CD4-positive, alpha-beta T cell (primary cell): ENCODE measurements around the gene SUPT7L. TPM values are rescaled to one million over a fixed set of nuclear protein-coding genes. Genes with fewer than 3 reads are reported as not detected.
A peak's percentile ranks its signal among the peaks of the same experiment; 100 is the strongest.

Experiments used
- ATAC-seq: fragments of 200-7000 bp; cut with Tn5 transposase; one replicate; pipeline ENCODE4 v1.10.0; 2022; ENCODE audit warnings: mild to moderate bottlenecking; ENCODE audit not compliant: poor library complexity
- CTCF ChIA-PET: fragments of 350-600 bp; sonication (Branson Sonifier 250); formaldehyde crosslinking; loops from one replicate; lab custom pipeline; 2021; ENCODE audit warnings: antibody characterized with exemption, inconsistent platforms; lab: Charles Lee
- POLR2A ChIA-PET: fragments of 350-600 bp; sonication (Branson Sonifier 250); formaldehyde crosslinking; loops from one replicate; lab custom pipeline; 2021; ENCODE audit warnings: antibody characterized with exemption, inconsistent platforms; lab: Charles Lee
- DNase-seq, 14 experiments: peaks; one replicate each; pipeline ENCODE4 v3.0.0-alpha.2; 2013 to 2020; ENCODE audit warnings: mixed read lengths in 2 of 14
- H3K27ac ChIP-seq, 2 donors: one replicate each; pipeline versions ENCODE4 v1.5.1 to v1.7.0; 2013; ENCODE audit warnings: low read length in 2 of 2, low read depth in 1 of 2, mild to moderate bottlenecking in 1 of 2
- H3K27me3 ChIP-seq, 2 experiments: 1 replicate in 1 of 2; 2 replicates in 1 of 2; pipeline versions ENCODE4 v1.6.1 to v1.7.0; 2013; ENCODE audit warnings: low read length in 2 of 2, control low read depth in 1 of 2, mild to moderate bottlenecking in 1 of 2, moderate library complexity in 1 of 2; ENCODE audit not compliant: insufficient read depth in 2 of 2, control insufficient read depth in 1 of 2
- H3K36me3 ChIP-seq: one replicate; pipeline ENCODE4 v1.6.1; 2013; ENCODE audit warnings: low read length, control low read depth; ENCODE audit not compliant: insufficient read depth
- H3K4me1 ChIP-seq: one replicate; pipeline ENCODE4 v1.6.1; 2013; ENCODE audit warnings: low read length, control low read depth; ENCODE audit not compliant: insufficient read depth
- H3K4me3 ChIP-seq: one replicate; pipeline ENCODE4 v1.5.1; 2013; ENCODE audit warnings: mild to moderate bottlenecking, low read length, moderate library complexity
- H3K9me3 ChIP-seq, 2 experiments: 1 replicate in 1 of 2; 2 replicates in 1 of 2; pipeline versions ENCODE4 v1.6.1 to v1.7.0; 2013; ENCODE audit warnings: low read length in 2 of 2, mild to moderate bottlenecking in 2 of 2, control low read depth in 1 of 2, moderate library complexity in 1 of 2; ENCODE audit not compliant: control insufficient read depth in 1 of 2, insufficient read depth in 1 of 2
- H3K27ac Mint-ChIP-seq: one replicate; pipeline ENCODE4 v1.8.0; 2020; ENCODE audit warnings: mixed read lengths
- H3K27me3 Mint-ChIP-seq: one replicate; pipeline ENCODE4 v1.8.0; 2021; ENCODE audit warnings: mixed read lengths
- H3K36me3 Mint-ChIP-seq: one replicate; pipeline ENCODE4 v1.8.0; 2021; ENCODE audit warnings: low read depth, mixed read lengths
- H3K4me1 Mint-ChIP-seq: one replicate; pipeline ENCODE4 v1.8.0; 2021; ENCODE audit warnings: low read depth, mixed read lengths
- H3K4me3 Mint-ChIP-seq: one replicate; pipeline ENCODE4 v1.8.0; 2020; ENCODE audit warnings: mild to moderate bottlenecking, mixed read lengths
- H3K9me3 Mint-ChIP-seq: one replicate; pipeline ENCODE4 v1.8.0; 2020; ENCODE audit warnings: mixed read lengths
- CTCF ChIP-seq: fragments of 200-600 bp; IDR thresholded peaks from one replicate; pipeline ENCODE4 v1.8.0; 2022; ENCODE audit warnings: antibody characterized with exemption, mild to moderate bottlenecking
- intact Hi-C, 2 experiments: fragments of 100-400 bp; cut with DNase I in 1 of 2; cut with micrococcal nuclease in 1 of 2; formaldehyde crosslinking; loops; one replicate each; pipeline versions ENCODE4 v1.15.1 to v1.9.0; 2023 to 2025; cut with DNase I, micrococcal nuclease
- total RNA-seq, 174 experiments: library from RNA in 2 of 174; stranded (reverse) in 2 of 174; gene quantifications; one replicate each; pipeline ENCODE4 v1.2.3 and lab custom pipeline; 2021 to 2026

SUPT7L gene
- total RNA-seq, 2 experiments from 2014 or later, result 48.5 to 52.2 TPM

GRCh38 chr2:27640722-27641245, 22.6 kb downstream of the SUPT7L start:
- H3K4me1 ChIP-seq, result no peaks in the 10 kb centered on the region
- H3K9me3 ChIP-seq, result no peaks in the 10 kb centered on the region
- no peaks in the 10 kb centered on the region for H3K9me3 Mint-ChIP-seq
- no peaks in the 10 kb centered on the region for H3K27me3 Mint-ChIP-seq
- POLR2A ChIA-PET, result interaction anchor here (1.6 kb wide), 1 partner anchor 12 kb away, joined by 4 read pairs; the partner anchor contains the start of genes CCDC121 and GPN1
- H3K27me3 ChIP-seq, result no peaks in the 10 kb centered on the region
- H3K27ac Mint-ChIP-seq, result no peak overlapping the region
- CTCF ChIA-PET, result interaction anchor here (1.1 kb wide), 1 partner anchor 43 kb away, joined by 3 read pairs; no protein-coding TSS in a partner anchor
- DNase-seq, result no peak
- no peak for ATAC-seq
- no peak for TF ChIP-seq CTCF
- H3K4me3 Mint-ChIP-seq, result no peak overlapping the region
- H3K27ac ChIP-seq, result no peak overlapping the region
- H3K36me3 ChIP-seq, result peaks cover 74% of the 10 kb centered on the region
- H3K4me3 ChIP-seq, result no peak overlapping the region
- intact Hi-C loops, result no loop called here
- peaks cover 6% of the 10 kb centered on the region for H3K4me1 Mint-ChIP-seq
- peaks cover 88% of the 10 kb centered on the region for H3K36me3 Mint-ChIP-seq

GRCh38 chr2:27638709-27639108, 24.7 kb downstream of the SUPT7L start:
- no peak overlapping the region for H3K27ac Mint-ChIP-seq
- Histone ChIP-seq H3K27ac (no peak overlapping the region), H3K9me3 (no peaks in the 10 kb centered on the region), H3K36me3 (peaks cover 84% of the 10 kb centered on the region), H3K4me1 (no peaks in the 10 kb centered on the region), H3K27me3 (no peaks in the 10 kb centered on the region), H3K4me3 (no peak overlapping the region)
- no peak for ATAC-seq
- CTCF ChIA-PET, result no interaction called here
- intact Hi-C loops, result no loop called here
- POLR2A ChIA-PET, result no interaction called here
- peaks cover 91% of the 10 kb centered on the region for H3K36me3 Mint-ChIP-seq
- no peak for DNase-seq
- TF ChIP-seq CTCF, result no peak
- no peak overlapping the region for H3K4me3 Mint-ChIP-seq
- H3K9me3 Mint-ChIP-seq, result no peaks in the 10 kb centered on the region
- peaks cover 6% of the 10 kb centered on the region for H3K4me1 Mint-ChIP-seq
- no peaks in the 10 kb centered on the region for H3K27me3 Mint-ChIP-seq

- H3K4me3 ChIP-seq, result no peak overlapping the region
- ATAC-seq (peak; percentile 34), DNase-seq (peak in 1 of 14 experiments; percentile 38)
- Mint-ChIP-seq H3K27ac (peak overlapping the region; percentile 22), H3K9me3 (no peaks in the 10 kb centered on the region), H3K27me3 (no peaks in the 10 kb centered on the region), H3K36me3 (peaks cover 91% of the 10 kb centered on the region), H3K4me1 (peaks cover 6% of the 10 kb centered on the region), H3K4me3 (no peak overlapping the region)
- CTCF ChIA-PET, result no interaction called here
- H3K27ac ChIP-seq, result no peak overlapping the region
- H3K9me3 ChIP-seq, result no peaks in the 10 kb centered on the region
- no peaks in the 10 kb centered on the region for H3K27me3 ChIP-seq
- intact Hi-C loops, result no loop called here
- POLR2A ChIA-PET, result no interaction called here
- H3K4me1 ChIP-seq, result no peaks in the 10 kb centered on the region
- H3K36me3 ChIP-seq, result peaks cover 86% of the 10 kb centered on the region
- no peak for TF ChIP-seq CTCF
Observed at GRCh38 chr2:27638037-27638637, 25.3 kb downstream of the SUPT7L start.
